HepG2 (cell line): ENCODE data around the gene COL27A1. TPM values are rescaled to one million over a fixed set of nuclear protein-coding genes. Genes with fewer than 3 reads are reported as not detected.

Source experiments
- ATF4 ChIP-seq, 2 experiments: fragments of 450-650 bp in 1 of 2; sonication (generic) in 1 of 2; formaldehyde crosslinking; IDR thresholded peaks; 2 replicates each; pipeline versions ENCODE4 v1.5.0 to v1.8.0; 2020 to 2022; ENCODE audit warnings: mild to moderate bottlenecking in 1 of 2, missing genetic modification reagents in 1 of 2
- CEBPG ChIP-seq: IDR thresholded peaks from 2 replicates; pipeline ENCODE4 v1.6.1; 2016
- FOXP4 ChIP-seq: sonication (generic); formaldehyde crosslinking; IDR thresholded peaks from 2 replicates; pipeline ENCODE4 v1.4.0; 2020; ENCODE audit warnings: missing genetic modification reagents
- GFI1 ChIP-seq: sonication (generic); formaldehyde crosslinking; IDR thresholded peaks from 2 replicates; pipeline ENCODE4 v1.5.0; 2020; ENCODE audit warnings: missing genetic modification reagents, mild to moderate bottlenecking, borderline replicate concordance
- GMEB1 ChIP-seq: sonication (generic); formaldehyde crosslinking; IDR thresholded peaks from 2 replicates; pipeline ENCODE4 v1.5.1; 2020; ENCODE audit warnings: missing genetic modification reagents, mild to moderate bottlenecking, borderline replicate concordance
- HNRNPLL ChIP-seq: fragments of 200-400 bp; formaldehyde crosslinking; IDR thresholded peaks from 2 replicates; pipeline ENCODE4 v1.6.1; 2017; ENCODE audit warnings: mild to moderate bottlenecking, low read depth, low read length; ENCODE audit not compliant: poor library complexity, severe bottlenecking
- KLF16 ChIP-seq, 2 experiments: sonication (generic) in 1 of 2; formaldehyde crosslinking in 1 of 2; IDR thresholded peaks; 2 replicates each; pipeline versions ENCODE4 v1.6.1 to v1.8.0; 2016 to 2023; ENCODE audit warnings: missing genetic modification reagents in 2 of 2, missing compliant biosample characterization in 1 of 2
- MED1 ChIP-seq: sonication (generic); formaldehyde crosslinking; IDR thresholded peaks from 2 replicates; pipeline ENCODE4 v1.4.0; 2020; ENCODE audit warnings: missing genetic modification reagents
- MYNN ChIP-seq: sonication (generic); formaldehyde crosslinking; IDR thresholded peaks from 2 replicates; pipeline ENCODE4 v1.4.0; 2020; ENCODE audit warnings: mild to moderate bottlenecking, low read depth, missing genetic modification reagents
- PHF20 ChIP-seq: sonication (generic); formaldehyde crosslinking; IDR thresholded peaks from 2 replicates; pipeline ENCODE4 v1.5.0; 2020; ENCODE audit warnings: mild to moderate bottlenecking, missing genetic modification reagents
- POLR2G ChIP-seq: fragments of 200-400 bp; formaldehyde crosslinking; IDR thresholded peaks from 2 replicates; pipeline ENCODE4 v1.6.1; 2018; ENCODE audit warnings: mild to moderate bottlenecking, low read depth, low read length, moderate library complexity
- SAP130 ChIP-seq: IDR thresholded peaks from 2 replicates; pipeline ENCODE4 v1.6.1; 2016; ENCODE audit warnings: low read depth
- SIN3A ChIP-seq: IDR thresholded peaks from 2 replicates; pipeline ENCODE4 v1.6.1; 2011; ENCODE audit warnings: low read depth, mild to moderate bottlenecking, control low read depth, low read length, borderline replicate concordance
- SKIL ChIP-seq: sonication (generic); formaldehyde crosslinking; IDR thresholded peaks from 2 replicates; pipeline ENCODE4 v1.8.0; 2022; ENCODE audit warnings: missing genetic modification reagents, mild to moderate bottlenecking, moderate library complexity, borderline replicate concordance
- SMARCC2 ChIP-seq: fragments of 450-650 bp; IDR thresholded peaks from 2 replicates; pipeline ENCODE4 v1.6.1; 2017; ENCODE audit warnings: antibody characterized with exemption, mild to moderate bottlenecking
- TFE3 ChIP-seq: IDR thresholded peaks from 2 replicates; pipeline ENCODE4 v1.6.1; 2016
- ZBTB7B ChIP-seq: sonication (generic); formaldehyde crosslinking; IDR thresholded peaks from 2 replicates; pipeline ENCODE4 v1.4.0; 2020; ENCODE audit warnings: missing genetic modification reagents
- ZFP62 ChIP-seq: sonication (generic); formaldehyde crosslinking; IDR thresholded peaks from 2 replicates; pipeline ENCODE4 v1.4.0; 2020; ENCODE audit warnings: missing genetic modification reagents
- ZNF282 ChIP-seq: fragments of 450-650 bp; IDR thresholded peaks from 2 replicates; pipeline ENCODE4 v1.6.1; 2018; ENCODE audit not compliant: partially characterized antibody
- ZNF331 ChIP-seq: sonication (generic); formaldehyde crosslinking; IDR thresholded peaks from 2 replicates; pipeline ENCODE4 v1.4.0; 2020; ENCODE audit warnings: missing genetic modification reagents
- ZNF850 ChIP-seq: sonication (generic); formaldehyde crosslinking; conservative IDR thresholded peaks from 2 replicates; pipeline ENCODE4 v1.9.0; 2021; ENCODE audit warnings: mild to moderate bottlenecking, missing genetic modification reagents
- polyA plus RNA-seq, 8 experiments: library from polyadenylated mRNA; depleted of rRNA in 3 of 8; stranded (reverse) in 7 of 8; unstranded in 1 of 8; fragments of >200 nt; fragmentation: Illumina TruSeq in 4 of 8; extraction: Trizol in 4 of 8; gene quantifications; 2 replicates each; pipeline versions ENCODE4 v1.2.1 to v1.2.3, GENCODE V29; 2011 to 2016; ENCODE audit warnings: low read depth in 4 of 8, missing spikeins in 1 of 8, mixed read lengths in 1 of 8; ENCODE audit not compliant: insufficient read depth in 1 of 8
- total RNA-seq, 5 experiments: library from RNA; depleted of rRNA; stranded (reverse); fragments of >200 nt; fragmentation: Illumina TruSeq; extraction: Trizol; gene quantifications; 2 replicates each; pipeline ENCODE4 v1.2.3, GENCODE V29; 2016; ENCODE audit warnings: low read depth in 1 of 5

COL27A1 gene
- total and polyA plus RNA-seq, 2 of the 13 experiments (the other 11 are each of a cell fraction or from before 2014, with no cell fraction given) = 71.3 to 89.1 TPM

- no peak for TF ChIP-seq PHF20 (CRISPR knock-in tag)
- TF ChIP-seq MYNN = no peak
- TF ChIP-seq ZNF850 = no peak
- no peak for TF ChIP-seq ZNF282
- TF ChIP-seq ZNF331 (CRISPR knock-in tag) = 0 out of 2 replicates have a peak, but pooled peaks have one; percentile 2
- 0 out of 4 replicates have a peak, but pooled peaks of 1 of the 2 experiments have one; percentile 18 for TF ChIP-seq KLF16 (CRISPR knock-in tag; IDR thresholded peaks at IDR 0.05)
- TF ChIP-seq GMEB1 (CRISPR knock-in tag) = no peak
- TF ChIP-seq ATF4 (CRISPR knock-in tag; IDR thresholded peaks at IDR 0.05) = no peak
- TF ChIP-seq MED1 = peak; percentile 62
- TF ChIP-seq ZFP62 = no peak
- TF ChIP-seq GFI1 (CRISPR knock-in tag) = 0 out of 2 replicates have a peak, but pooled peaks have one; percentile 1
- TF ChIP-seq ZBTB7B (CRISPR knock-in tag) = peak; percentile 96
- TF ChIP-seq SAP130 (CRISPR knock-in tag) = peak; percentile 60
- 0 out of 2 replicates have a peak, but pooled peaks have one; percentile 50 for TF ChIP-seq SIN3A
- TF ChIP-seq HNRNPLL = no peak
- TF ChIP-seq FOXP4 (CRISPR knock-in tag) = peak; percentile 48; the same call in 1 of the 2 replicates
- no peak for TF ChIP-seq CEBPG (CRISPR knock-in tag)
- TF ChIP-seq SMARCC2 = no peak
- TF ChIP-seq TFE3 (CRISPR knock-in tag) = peak; percentile 78
- peak; percentile 69 for TF ChIP-seq POLR2G
- TF ChIP-seq SKIL (CRISPR knock-in tag) = 0 out of 2 replicates have a peak, but pooled peaks have one; percentile 16
Measured at GRCh38 chr9:114119242-114120191, 35.8 kb upstream of the COL27A1 start (continued).
